Measurements from ENCODE around the gene EPPIN. TPM values are rescaled to one million over a fixed set of nuclear protein-coding genes. Genes with fewer than 3 reads are reported as not detected.

EPPIN gene
- total RNA-seq, 1 experiment from 2014 or later = not detected

- intact Hi-C loops (cut with micrococcal nuclease; ENCODE audit: unreplicated experiment) = no loop called here
- ATAC-seq = no peak
- no TSS peak for BruUV-seq (replicated peaks)
These were observed 40.0 kb downstream of the EPPIN start for GRCh38 chr20:45507011-45507820.

GRCh38 chr20:45506398-45506797, 40.8 kb downstream of the EPPIN start:
- POLR2A ChIA-PET = no interaction called here

More at GRCh38 chr20:45507011-45507820, 40.0 kb downstream of the EPPIN start:
- Histone ChIP-seq H3K36me3 (ENCODE audit: control insufficient read depth, insufficient read depth, low read length) (no peaks in the 10 kb centered on the region), H3K4me1 (ENCODE audit: control insufficient read depth, insufficient read depth, low read length) (no peaks in the 10 kb centered on the region), H3K27me3 (ENCODE audit: control insufficient read depth, insufficient read depth, low read length) (peaks cover 7% of the 10 kb centered on the region), H3K9me3 (ENCODE audit: control insufficient read depth, insufficient read depth, low read depth, low read length) (no peaks in the 10 kb centered on the region), H3K27ac (ENCODE audit: low read length) (no peak overlapping the region), H3K4me3 (ENCODE audit: low read depth in 2 of 2, low read length in 2 of 2) (no peak overlapping the region)
- ChIA-PET POLR2A (no interaction called here), CTCF (no interaction called here)
- TF ChIP-seq, protein P1, sequence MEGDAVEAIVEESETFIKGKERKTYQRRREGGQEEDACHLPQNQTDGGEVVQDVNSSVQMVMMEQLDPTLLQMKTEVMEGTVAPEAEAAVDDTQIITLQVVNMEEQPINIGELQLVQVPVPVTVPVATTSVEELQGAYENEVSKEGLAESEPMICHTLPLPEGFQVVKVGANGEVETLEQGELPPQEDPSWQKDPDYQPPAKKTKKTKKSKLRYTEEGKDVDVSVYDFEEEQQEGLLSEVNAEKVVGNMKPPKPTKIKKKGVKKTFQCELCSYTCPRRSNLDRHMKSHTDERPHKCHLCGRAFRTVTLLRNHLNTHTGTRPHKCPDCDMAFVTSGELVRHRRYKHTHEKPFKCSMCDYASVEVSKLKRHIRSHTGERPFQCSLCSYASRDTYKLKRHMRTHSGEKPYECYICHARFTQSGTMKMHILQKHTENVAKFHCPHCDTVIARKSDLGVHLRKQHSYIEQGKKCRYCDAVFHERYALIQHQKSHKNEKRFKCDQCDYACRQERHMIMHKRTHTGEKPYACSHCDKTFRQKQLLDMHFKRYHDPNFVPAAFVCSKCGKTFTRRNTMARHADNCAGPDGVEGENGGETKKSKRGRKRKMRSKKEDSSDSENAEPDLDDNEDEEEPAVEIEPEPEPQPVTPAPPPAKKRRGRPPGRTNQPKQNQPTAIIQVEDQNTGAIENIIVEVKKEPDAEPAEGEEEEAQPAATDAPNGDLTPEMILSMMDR (IDR thresholded peaks at IDR 0.05) = no peak
- TF ChIP-seq POLR2AphosphoS5 (IDR thresholded peaks at IDR 0.05; ENCODE audit: low read depth, low read length) (no peak), TCF7L2 (IDR thresholded peaks at IDR 0.05; ENCODE audit: low read depth, low read length) (no peak), SIN3A (IDR thresholded peaks at IDR 0.05; ENCODE audit: borderline replicate concordance, insufficient read depth, low read depth, low read length) (no peak)
- TF ChIP-seq, protein P2, sequence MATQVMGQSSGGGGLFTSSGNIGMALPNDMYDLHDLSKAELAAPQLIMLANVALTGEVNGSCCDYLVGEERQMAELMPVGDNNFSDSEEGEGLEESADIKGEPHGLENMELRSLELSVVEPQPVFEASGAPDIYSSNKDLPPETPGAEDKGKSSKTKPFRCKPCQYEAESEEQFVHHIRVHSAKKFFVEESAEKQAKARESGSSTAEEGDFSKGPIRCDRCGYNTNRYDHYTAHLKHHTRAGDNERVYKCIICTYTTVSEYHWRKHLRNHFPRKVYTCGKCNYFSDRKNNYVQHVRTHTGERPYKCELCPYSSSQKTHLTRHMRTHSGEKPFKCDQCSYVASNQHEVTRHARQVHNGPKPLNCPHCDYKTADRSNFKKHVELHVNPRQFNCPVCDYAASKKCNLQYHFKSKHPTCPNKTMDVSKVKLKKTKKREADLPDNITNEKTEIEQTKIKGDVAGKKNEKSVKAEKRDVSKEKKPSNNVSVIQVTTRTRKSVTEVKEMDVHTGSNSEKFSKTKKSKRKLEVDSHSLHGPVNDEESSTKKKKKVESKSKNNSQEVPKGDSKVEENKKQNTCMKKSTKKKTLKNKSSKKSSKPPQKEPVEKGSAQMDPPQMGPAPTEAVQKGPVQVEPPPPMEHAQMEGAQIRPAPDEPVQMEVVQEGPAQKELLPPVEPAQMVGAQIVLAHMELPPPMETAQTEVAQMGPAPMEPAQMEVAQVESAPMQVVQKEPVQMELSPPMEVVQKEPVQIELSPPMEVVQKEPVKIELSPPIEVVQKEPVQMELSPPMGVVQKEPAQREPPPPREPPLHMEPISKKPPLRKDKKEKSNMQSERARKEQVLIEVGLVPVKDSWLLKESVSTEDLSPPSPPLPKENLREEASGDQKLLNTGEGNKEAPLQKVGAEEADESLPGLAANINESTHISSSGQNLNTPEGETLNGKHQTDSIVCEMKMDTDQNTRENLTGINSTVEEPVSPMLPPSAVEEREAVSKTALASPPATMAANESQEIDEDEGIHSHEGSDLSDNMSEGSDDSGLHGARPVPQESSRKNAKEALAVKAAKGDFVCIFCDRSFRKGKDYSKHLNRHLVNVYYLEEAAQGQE (IDR thresholded peaks at IDR 0.05; ENCODE audit: insufficient read depth in 1 of 2, low read depth in 2 of 2, low read length in 1 of 2) = no peak
- DNase-seq (ENCODE audit: low read depth, low spot score) = no peak
- in situ Hi-C loops (cut with HindIII; ENCODE audit: low pct_unique_long_range_greater_than_20kb, low sequenced_read_pairs) = no loop called here

More at GRCh38 chr20:45506398-45506797, 40.8 kb downstream of the EPPIN start:
- peaks cover 8% of the 10 kb centered on the region for H3K27me3 ChIP-seq (ENCODE audit: control insufficient read depth, insufficient read depth, low read length)
- H3K27ac ChIP-seq (ENCODE audit: low read length) = no peak overlapping the region
- CTCF ChIA-PET = no interaction called here
- H3K36me3 ChIP-seq (ENCODE audit: control insufficient read depth, insufficient read depth, low read length) = no peaks in the 10 kb centered on the region
- TF ChIP-seq TCF7L2 (IDR thresholded peaks at IDR 0.05; ENCODE audit: low read depth, low read length) = no peak
- TF ChIP-seq, protein P2 (IDR thresholded peaks at IDR 0.05; ENCODE audit: insufficient read depth in 1 of 2, low read depth in 2 of 2, low read length in 1 of 2) = no peak
- no peak for TF ChIP-seq POLR2AphosphoS5 (IDR thresholded peaks at IDR 0.05; ENCODE audit: low read depth, low read length)
- TF ChIP-seq, protein P1 (IDR thresholded peaks at IDR 0.05) = no peak
- intact Hi-C loops (cut with micrococcal nuclease; ENCODE audit: unreplicated experiment) (no loop called here), in situ Hi-C loops (cut with HindIII; ENCODE audit: low pct_unique_long_range_greater_than_20kb, low sequenced_read_pairs) (no loop called here)
- DNase-seq (ENCODE audit: low read depth, low spot score) (no peak), ATAC-seq (no peak)
- BruUV-seq (replicated peaks) = no TSS peak
- no peak overlapping the region for H3K4me3 ChIP-seq (ENCODE audit: low read depth in 2 of 2, low read length in 2 of 2)
- no peaks in the 10 kb centered on the region for H3K9me3 ChIP-seq (ENCODE audit: control insufficient read depth, insufficient read depth, low read depth, low read length)
- no peaks in the 10 kb centered on the region for H3K4me1 ChIP-seq (ENCODE audit: control insufficient read depth, insufficient read depth, low read length)

All from Panc1 (cell line).